ENCODE data around the gene CCNK.

The CCNK gene

DNA sequence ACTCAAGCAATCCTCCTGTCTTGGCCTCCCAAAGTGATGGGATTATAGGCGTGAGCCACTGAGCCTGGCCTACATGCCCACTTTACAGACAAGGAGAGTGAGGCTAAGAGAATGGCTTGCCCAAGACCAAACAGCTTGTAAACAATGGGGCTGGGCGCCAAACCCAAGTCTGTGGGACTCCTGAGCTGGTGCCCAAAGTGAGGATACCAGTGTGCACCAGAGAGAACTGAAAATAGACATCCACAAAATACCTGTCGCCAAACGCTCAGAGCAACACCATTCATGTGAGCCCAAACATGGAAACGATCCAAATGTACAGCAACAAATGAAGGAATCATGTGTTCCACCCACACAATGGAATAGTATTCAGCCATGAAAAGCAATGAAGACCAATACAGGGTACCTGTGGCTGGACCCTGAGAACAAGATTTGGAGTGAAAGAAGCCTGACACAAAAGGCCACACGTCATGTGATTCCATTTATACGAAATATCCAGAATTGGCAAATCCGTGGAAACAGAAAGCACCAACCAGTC, 38.2 kb downstream of the CCNK start:
- H3K27me3 ChIP-seq (ENCODE audit: control insufficient read depth, insufficient read depth, low read length): no peaks in the 10 kb centered on the region
- no peak overlapping the region for H3K27ac ChIP-seq (ENCODE audit: low read depth, low read length)
- peaks cover 4% of the 10 kb centered on the region for H3K36me3 ChIP-seq (ENCODE audit: control insufficient read depth, insufficient read depth, low read length)
- no peak overlapping the region for H3K4me3 ChIP-seq (ENCODE audit: low read length)
- H3K9ac ChIP-seq (ENCODE audit: low read length): no peak overlapping the region
- H3K4me1 ChIP-seq (ENCODE audit: control insufficient read depth, insufficient read depth, low read length): peaks cover 22% of the 10 kb centered on the region

DNA sequence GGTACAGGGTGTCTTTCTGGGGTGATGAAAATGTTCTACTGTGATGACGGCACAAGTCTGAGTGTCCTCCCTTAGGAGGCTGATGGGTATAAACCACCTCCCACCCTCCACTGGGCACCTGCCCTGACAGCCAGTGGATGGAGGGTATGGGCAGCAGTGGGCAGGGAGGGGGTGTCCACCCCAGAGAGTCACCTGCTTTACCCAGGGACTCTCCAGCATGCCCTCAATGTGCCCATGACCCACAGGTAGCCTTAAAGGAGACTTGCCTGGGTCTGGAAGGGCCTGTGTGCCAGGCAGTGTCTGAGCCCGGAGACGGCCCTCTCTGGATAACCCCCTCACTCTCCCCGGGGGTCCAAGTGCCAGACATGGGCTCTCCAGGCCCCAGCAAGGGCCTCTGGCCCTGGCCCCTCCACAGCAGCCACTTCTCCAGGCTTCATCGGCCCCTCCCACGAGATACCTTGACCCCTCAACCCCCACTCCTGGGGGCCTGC, 38.8 kb downstream of the CCNK start:
- Histone ChIP-seq H3K4me1 (ENCODE audit: control insufficient read depth, insufficient read depth, low read length) (peaks cover 28% of the 10 kb centered on the region), H3K27ac (ENCODE audit: low read depth, low read length) (no peak overlapping the region), H3K27me3 (ENCODE audit: control insufficient read depth, insufficient read depth, low read length) (no peaks in the 10 kb centered on the region), H3K36me3 (ENCODE audit: control insufficient read depth, insufficient read depth, low read length) (peaks cover 2% of the 10 kb centered on the region), H3K4me3 (ENCODE audit: low read length) (no peak overlapping the region), H3K9ac (ENCODE audit: low read length) (no peak overlapping the region)

DNA sequence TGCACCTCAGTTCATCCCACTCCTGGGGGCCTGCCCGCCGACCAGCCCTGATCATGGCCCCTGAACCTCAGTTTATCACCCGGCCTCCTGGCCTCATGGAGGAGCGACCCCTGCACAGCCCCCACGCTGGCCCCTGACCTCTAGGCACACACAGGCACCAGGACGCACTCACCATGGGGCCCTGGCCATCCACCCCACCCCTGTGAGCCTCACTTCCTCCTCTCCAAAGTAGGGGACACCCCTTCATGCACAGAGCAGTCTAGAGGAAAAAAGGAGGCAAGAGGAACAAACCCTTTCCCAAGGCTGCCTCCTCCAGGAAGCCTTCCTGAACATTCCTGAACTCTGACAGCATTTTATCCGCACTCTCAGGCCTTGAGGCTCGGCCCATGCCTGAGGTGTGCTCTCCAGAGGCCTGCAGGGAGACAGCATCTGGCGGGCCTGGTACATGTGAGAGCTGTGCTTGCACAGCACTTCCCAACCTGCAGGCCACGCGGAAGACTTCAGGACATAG, 39.4 kb downstream of the CCNK start:
- H3K27ac ChIP-seq (ENCODE audit: low read depth, low read length): no peak overlapping the region
- no peak overlapping the region for H3K9ac ChIP-seq (ENCODE audit: low read length)
- H3K4me1 ChIP-seq (ENCODE audit: control insufficient read depth, insufficient read depth, low read length): peaks cover 32% of the 10 kb centered on the region
- no peaks in the 10 kb centered on the region for H3K27me3 ChIP-seq (ENCODE audit: control insufficient read depth, insufficient read depth, low read length)
- H3K4me3 ChIP-seq (ENCODE audit: low read length): no peak overlapping the region
- H3K36me3 ChIP-seq (ENCODE audit: control insufficient read depth, insufficient read depth, low read length): peaks cover 2% of the 10 kb centered on the region

DNA sequence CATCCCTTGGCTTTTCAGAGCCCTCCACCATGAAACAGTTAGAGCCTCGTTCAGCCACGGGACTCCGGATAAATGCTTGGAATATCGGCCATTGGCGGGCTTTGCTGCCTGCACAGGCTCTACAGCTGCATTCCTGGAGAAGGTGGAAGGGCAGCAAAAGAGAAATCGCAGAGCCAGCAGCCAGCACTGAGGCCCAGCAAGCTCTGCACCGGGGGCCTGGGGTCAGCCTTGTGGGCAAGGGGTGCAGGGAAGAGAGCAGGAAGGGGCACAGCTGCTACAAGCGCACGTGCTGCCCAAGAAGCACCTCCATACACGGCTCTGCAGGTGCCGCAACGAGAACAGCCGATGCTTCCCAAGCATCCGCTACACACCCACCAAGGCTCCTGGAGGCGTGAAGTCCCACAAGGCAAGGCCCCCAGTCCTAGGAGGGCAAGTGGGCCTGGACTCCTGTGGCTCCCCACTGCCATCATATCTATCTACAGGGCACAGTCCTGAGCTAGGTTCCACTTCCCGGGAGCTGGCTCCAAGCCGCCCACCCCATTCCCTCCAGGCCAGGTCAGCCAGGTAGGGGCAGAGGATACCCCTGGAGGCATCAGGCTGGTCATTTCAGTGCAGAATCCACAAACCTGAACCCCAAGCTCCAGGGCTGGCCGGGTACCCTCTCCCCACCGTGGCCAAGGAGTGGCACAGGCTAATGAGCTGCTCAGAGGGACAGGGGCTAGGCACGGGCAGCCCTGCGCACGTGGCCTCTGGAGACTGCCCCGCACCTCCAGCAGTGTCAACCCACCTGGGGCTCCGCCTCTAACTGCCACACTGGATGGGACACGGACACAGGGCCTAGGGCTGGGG, 40.2 kb downstream of the CCNK start:
- Histone ChIP-seq H3K27me3 (ENCODE audit: control insufficient read depth, insufficient read depth, low read length) (no peaks in the 10 kb centered on the region), H3K4me1 (ENCODE audit: control insufficient read depth, insufficient read depth, low read length) (peaks cover 32% of the 10 kb centered on the region), H3K4me3 (ENCODE audit: low read length) (no peak overlapping the region), H3K27ac (ENCODE audit: low read depth, low read length) (no peak overlapping the region), H3K36me3 (ENCODE audit: control insufficient read depth, insufficient read depth, low read length) (peaks cover 2% of the 10 kb centered on the region), H3K9ac (ENCODE audit: low read length) (no peak overlapping the region)

DNA sequence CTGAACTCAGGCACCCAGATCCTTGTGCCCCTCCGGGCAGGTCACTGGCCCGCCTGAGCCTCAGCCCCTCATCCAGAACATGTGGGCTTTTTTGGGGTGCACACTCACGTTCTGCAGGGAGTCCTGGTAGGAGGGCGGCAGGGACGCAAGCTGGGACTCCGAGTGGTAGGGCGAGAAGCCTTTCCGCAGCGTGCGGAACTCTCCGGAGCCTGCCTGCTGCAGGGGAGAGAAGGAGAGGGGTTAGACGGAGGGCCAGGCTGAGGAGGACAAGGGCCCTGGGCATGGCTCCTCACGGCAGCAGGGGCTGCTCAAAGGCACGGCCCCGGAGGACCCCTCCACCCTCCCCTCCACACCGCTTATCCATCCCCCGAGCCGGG, 40.8 kb downstream of the CCNK start:
- H3K4me1 ChIP-seq (ENCODE audit: control insufficient read depth, insufficient read depth, low read length): peaks cover 32% of the 10 kb centered on the region
- H3K9ac ChIP-seq (ENCODE audit: low read length): no peak overlapping the region
- peak overlapping the region; percentile 58 for H3K27ac ChIP-seq (ENCODE audit: low read depth, low read length)
- H3K27me3 ChIP-seq (ENCODE audit: control insufficient read depth, insufficient read depth, low read length): no peaks in the 10 kb centered on the region
- peaks cover 2% of the 10 kb centered on the region for H3K36me3 ChIP-seq (ENCODE audit: control insufficient read depth, insufficient read depth, low read length)
- no peak overlapping the region for H3K4me3 ChIP-seq (ENCODE audit: low read length)

DNA sequence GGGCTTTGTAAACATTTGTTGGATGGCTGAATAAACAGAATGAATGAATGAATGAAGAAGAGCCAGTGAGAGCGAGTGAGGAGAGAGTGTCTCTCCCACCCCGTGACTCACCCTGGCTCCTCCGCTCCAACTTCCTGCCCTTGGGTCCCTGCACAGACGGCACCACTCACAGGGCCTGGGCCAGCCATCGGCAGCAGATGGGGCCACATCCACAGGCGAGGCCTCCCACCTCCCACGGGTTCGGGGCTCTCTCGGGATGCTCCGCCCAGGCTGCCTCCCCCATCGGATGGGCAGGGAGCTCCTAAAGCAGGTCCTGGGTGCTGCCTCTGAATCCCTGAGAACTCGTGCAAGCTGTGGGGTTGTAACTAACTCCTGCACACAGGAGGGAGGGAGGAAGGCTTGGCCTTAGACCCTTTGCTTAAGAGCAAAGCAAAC, 41.3 kb downstream of the CCNK start:
- peaks cover 2% of the 10 kb centered on the region for H3K36me3 ChIP-seq (ENCODE audit: control insufficient read depth, insufficient read depth, low read length)
- H3K9ac ChIP-seq (ENCODE audit: low read length): no peak overlapping the region
- H3K27me3 ChIP-seq (ENCODE audit: control insufficient read depth, insufficient read depth, low read length): no peaks in the 10 kb centered on the region
- H3K27ac ChIP-seq (ENCODE audit: low read depth, low read length): peak overlapping the region; percentile 58
- no peak overlapping the region for H3K4me3 ChIP-seq (ENCODE audit: low read length)
- H3K4me1 ChIP-seq (ENCODE audit: control insufficient read depth, insufficient read depth, low read length): peaks cover 32% of the 10 kb centered on the region

DNA sequence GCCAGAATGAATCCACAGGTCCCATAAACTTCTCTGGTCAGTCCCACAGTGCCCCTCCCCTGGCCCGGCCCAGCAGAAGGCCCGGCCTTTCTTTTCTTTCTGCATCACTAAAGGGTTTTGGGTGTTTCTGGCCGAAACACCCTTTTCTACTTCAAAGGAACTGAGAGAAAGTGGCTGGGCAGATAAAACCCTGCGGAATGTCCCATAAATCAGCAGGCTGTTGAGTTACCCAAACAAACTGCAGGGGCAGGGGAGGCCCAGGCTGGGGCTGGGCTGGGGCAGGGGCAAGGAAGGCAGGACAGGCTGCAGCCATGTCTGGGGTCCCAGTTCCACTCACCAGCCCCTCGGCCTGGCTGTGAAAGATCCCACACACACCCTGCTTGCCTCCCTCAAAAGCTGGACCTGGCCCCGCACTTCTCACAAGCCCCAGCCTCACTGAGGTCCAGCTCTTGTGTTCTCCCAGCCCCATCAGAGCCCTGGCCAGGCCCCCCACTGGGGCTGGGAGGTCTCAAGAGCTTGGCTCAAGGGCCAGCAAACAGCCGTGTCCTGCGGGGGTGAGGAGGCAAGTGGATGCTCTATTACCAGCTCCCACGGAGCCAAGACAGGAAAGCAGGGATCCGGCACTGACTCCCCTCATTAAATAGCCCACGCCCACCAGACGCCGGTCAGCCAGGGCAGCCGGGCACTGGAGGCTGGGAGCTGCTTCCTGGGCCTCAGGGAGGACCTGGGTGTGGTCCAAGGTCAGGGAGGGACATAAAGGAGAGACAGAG, 41.9 kb downstream of the CCNK start:
- Histone ChIP-seq H3K27ac (ENCODE audit: low read depth, low read length) (peak overlapping the region; percentile 58), H3K4me1 (ENCODE audit: control insufficient read depth, insufficient read depth, low read length) (peaks cover 32% of the 10 kb centered on the region), H3K9ac (ENCODE audit: low read length) (no peak overlapping the region), H3K36me3 (ENCODE audit: control insufficient read depth, insufficient read depth, low read length) (peaks cover 2% of the 10 kb centered on the region), H3K4me3 (ENCODE audit: low read length) (no peak overlapping the region), H3K27me3 (ENCODE audit: control insufficient read depth, insufficient read depth, low read length) (no peaks in the 10 kb centered on the region)

DNA sequence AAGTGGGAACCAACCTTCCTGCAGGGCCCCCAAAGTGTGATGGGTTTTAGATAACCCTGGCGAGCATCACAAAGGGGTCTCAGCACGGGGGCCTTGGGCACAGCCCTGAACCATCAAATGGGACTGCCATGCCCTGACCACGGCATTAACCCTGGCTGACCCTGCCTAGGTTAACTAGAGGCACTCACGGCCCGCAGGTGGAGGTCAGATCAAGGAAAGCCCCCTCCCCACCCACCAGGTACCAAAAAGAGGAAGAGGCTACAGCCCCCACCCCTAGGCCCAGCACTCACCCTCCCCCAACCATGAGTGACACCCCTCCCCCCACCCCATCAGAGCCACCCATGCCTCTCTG, 42.5 kb downstream of the CCNK start:
- Histone ChIP-seq H3K27me3 (ENCODE audit: control insufficient read depth, insufficient read depth, low read length) (no peaks in the 10 kb centered on the region), H3K36me3 (ENCODE audit: control insufficient read depth, insufficient read depth, low read length) (peaks cover 2% of the 10 kb centered on the region), H3K4me1 (ENCODE audit: control insufficient read depth, insufficient read depth, low read length) (peaks cover 32% of the 10 kb centered on the region), H3K4me3 (ENCODE audit: low read length) (no peak overlapping the region), H3K27ac (ENCODE audit: low read depth, low read length) (peak overlapping the region; percentile 58), H3K9ac (ENCODE audit: low read length) (no peak overlapping the region)

DNA sequence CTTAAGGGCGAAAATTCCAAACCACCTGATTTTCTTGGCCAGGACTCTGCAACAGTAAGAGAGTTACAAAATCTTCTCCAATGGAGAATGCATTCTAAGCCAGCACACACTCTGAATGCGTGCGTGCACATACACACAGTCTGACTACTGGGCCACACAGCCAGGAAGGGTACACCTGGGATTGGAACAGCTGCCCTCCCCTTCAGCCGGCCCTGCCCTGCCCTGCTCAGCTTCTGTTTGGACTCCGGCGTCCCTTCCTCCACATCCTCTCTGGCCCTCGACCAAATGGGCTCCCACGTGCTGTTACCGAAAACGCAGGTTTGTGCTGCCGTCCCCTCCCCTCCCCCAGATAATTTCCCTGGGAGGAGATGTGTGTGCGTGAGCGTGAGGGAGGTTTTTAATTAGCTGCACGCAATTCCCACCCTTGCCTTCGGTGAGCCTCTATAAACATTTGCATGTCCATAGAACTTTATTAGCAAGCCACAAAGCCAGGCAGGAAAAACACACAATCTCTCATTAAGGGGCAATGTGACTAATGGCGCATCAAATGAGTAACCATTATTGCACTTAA, 43.0 kb downstream of the CCNK start:
- Histone ChIP-seq H3K4me1 (ENCODE audit: control insufficient read depth, insufficient read depth, low read length) (peaks cover 32% of the 10 kb centered on the region), H3K9ac (ENCODE audit: low read length) (no peak overlapping the region), H3K4me3 (ENCODE audit: low read length) (no peak overlapping the region), H3K36me3 (ENCODE audit: control insufficient read depth, insufficient read depth, low read length) (peaks cover 2% of the 10 kb centered on the region), H3K27me3 (ENCODE audit: control insufficient read depth, insufficient read depth, low read length) (no peaks in the 10 kb centered on the region), H3K27ac (ENCODE audit: low read depth, low read length) (peak overlapping the region; percentile 58)

DNA sequence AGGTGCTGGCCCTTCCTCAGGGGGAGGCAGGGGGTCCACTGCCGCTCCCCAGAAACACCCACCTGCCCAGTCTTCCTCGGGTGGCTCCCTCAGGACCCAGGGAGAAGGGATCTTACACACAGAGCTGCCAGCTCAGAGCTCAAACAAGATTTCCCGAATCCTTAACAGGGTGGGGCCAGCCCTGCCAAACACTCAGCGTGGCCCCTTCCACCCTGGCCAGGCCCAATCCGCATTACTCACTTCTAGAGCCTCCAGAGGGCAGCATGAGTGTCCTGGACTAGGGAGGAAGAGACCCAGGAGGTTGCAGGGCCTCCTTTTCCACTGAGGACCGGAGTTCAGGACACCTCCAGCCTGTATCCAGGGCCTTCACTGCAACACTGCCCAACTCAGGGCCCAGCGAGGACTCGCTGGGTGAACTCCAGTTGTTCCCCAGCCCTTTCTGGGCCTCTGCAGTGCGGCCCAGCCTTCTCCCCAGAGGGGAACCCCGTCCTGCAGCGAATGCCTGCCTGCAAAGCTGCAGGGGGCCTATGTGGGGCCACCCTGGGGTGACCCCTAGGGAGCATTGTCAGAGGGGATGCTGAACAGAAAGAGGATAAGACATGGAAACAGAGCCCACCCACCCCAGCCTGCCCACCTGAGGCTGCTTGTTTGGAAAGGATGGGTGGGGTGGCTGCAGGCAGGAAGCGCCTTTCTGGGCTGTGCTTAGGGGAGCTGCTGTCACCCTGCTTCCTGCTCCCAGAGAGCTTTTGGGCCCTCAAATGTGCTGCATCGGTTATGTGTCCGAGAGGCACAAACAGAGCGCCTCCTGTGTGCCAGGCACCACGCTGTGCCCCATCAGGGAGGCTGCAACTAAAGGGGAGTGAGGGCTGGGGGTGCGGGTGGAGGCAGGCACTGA, 43.8 kb downstream of the CCNK start:
- Histone ChIP-seq H3K27ac (ENCODE audit: low read depth, low read length) (peak overlapping the region; percentile 58), H3K9ac (ENCODE audit: low read length) (no peak overlapping the region), H3K27me3 (ENCODE audit: control insufficient read depth, insufficient read depth, low read length) (no peaks in the 10 kb centered on the region), H3K4me3 (ENCODE audit: low read length) (no peak overlapping the region), H3K36me3 (ENCODE audit: control insufficient read depth, insufficient read depth, low read length) (peaks cover 2% of the 10 kb centered on the region), H3K4me1 (ENCODE audit: control insufficient read depth, insufficient read depth, low read length) (peaks cover 32% of the 10 kb centered on the region)

DNA sequence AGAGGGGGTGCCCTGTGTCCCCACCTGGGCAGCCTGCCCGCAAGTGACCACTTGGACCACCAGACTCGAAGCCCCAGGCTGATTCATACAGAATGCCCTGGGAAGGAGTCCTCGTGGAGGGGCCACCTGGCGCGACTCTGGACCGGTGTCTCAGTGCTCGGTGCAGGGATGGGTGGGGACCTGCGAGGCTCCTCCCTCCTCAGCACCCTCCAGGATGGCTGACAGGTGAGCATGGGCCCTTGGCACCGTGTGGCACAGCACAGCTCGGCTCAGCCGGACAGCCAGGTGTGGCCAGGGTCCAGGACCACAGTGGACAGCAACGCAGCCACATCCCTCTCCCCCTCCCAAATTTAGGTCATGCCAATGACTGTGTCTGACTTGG, 44.5 kb downstream of the CCNK start:
- H3K27ac ChIP-seq (ENCODE audit: low read depth, low read length): no peak overlapping the region
- H3K36me3 ChIP-seq (ENCODE audit: control insufficient read depth, insufficient read depth, low read length): peaks cover 2% of the 10 kb centered on the region
- no peak overlapping the region for H3K9ac ChIP-seq (ENCODE audit: low read length)
- H3K27me3 ChIP-seq (ENCODE audit: control insufficient read depth, insufficient read depth, low read length): no peaks in the 10 kb centered on the region
- peaks cover 32% of the 10 kb centered on the region for H3K4me1 ChIP-seq (ENCODE audit: control insufficient read depth, insufficient read depth, low read length)
- H3K4me3 ChIP-seq (ENCODE audit: low read length): no peak overlapping the region

All from rectal smooth muscle tissue (tissue), 1 donor.